ENCODE data around the gene HCAR3.
"Not testable (repeated sequence)": the region's sequence is repeated elsewhere in the genome, so short reads cannot be mapped to it uniquely, and the experiment has no call there.

Gene HCAR3

DNA sequence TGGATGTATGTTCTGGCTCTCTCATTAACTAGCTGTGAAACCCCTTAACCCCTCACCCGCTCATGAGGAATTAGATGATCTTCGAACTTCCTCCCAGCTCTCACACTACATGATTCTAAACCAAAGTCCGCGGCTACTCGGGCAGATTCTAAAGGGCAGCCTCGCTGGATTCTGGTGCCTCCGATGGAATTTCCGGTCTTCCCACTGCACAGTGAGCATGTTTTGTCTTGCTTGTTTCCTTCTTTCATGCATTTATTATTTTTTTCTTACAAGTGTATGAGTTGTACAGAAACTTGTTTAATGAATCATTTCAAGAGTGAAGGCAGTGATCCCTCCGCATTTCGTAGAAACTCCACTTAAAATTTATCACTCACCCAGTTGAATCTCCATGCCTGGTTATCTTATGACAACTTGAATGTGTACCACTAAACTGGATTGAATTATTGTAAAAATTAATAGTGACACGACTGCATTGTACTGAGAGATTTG lies 4.5 kb upstream of the HCAR3 start:
- DNase-seq, result no peak

DNA sequence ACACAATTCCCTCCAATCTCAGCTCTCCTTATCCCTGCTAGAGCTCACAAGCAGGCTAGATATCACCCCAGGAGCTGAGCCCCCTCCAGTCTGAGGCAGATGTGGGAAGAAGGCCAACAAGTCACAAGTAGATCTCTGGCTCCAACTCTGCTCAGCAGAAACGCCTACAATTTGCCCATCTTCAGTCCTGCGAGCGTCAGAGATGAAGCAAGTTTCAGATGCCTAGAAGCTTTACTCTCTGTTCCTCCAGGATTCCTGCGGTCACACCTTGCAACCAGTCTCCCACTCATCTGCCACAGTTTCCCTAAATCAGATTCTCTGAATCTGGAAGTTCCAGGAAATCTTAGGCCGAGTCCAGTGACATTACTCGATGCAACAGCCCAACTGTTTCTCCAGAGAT lies 1.4 kb downstream of the HCAR3 start:
- DNase-seq, result not testable (repeated sequence)

DNA sequence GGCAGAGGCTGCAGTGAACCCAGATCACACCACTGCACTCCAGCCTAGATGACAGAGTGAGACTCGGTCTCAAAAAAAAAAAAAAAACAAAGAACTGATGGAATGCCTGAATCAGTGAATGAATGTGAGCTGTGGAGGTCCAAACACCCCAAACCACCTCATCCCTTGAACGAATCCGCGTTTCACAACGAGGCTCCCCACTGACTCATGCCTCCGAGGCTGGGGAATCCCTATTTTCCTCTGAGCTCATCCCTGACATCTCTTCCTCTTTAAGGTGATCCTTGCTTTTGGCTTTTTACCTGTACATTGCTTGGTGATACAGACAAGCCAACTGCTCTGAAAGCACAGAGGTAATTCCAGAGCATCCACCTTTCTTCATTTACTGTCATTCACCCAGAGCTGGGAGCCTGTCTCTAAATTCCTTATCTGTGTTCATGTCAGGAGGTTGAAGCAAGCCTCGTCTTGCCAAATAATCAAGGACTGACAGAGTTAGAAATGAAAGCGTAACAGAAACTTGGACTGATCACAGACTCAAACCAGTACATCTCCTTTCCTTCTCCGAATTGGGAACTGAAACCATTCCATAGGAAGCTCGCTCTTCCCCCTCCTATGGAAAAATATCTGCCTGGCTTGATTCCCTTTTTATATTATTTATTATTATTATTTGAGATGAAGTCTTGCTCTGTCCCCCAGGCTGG lies 3.0 kb downstream of the HCAR3 start:
- DNase-seq, result not testable (repeated sequence)

DNA sequence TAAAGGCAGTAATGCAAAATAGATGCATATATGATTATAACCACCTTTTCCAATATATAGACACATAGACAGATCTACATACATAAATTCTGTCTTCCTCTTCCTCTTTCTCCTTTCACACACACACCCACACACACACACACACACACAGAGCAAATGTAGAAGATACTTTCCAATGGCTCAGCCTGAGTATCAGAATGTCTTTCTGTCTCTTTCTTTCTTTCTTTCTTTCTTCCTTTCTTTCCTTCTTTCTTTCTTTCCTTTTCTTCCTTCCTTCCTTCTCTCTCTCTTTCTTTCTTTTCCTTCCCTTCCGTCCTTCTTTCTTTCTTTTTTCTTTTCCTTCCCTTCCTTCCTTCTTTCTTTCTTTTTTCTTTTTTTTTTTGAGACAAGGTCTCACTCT lies 5.3 kb downstream of the HCAR3 start:
- DNase-seq, result not testable (repeated sequence)

DNA sequence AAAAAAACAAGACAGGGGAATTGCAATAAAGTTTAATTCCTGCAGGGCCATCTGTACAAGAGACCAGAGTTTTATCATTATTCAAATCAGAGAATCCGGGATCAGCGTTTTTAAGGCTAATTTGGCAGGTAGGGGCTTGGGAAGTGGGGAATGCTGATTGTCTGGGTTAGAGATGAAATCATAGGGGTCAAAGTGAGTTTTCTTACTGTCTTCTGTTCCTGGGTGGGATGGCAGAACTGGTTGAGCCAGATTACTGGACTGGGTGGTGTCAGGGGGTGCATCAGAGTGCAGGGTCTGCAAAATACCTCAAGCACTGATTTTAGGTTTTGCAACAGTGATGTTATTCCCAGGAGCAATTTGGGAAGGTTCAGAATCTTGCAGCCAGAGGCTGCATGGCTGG lies 6.3 kb downstream of the HCAR3 start:
- DNase-seq, result not testable (repeated sequence)

DNA sequence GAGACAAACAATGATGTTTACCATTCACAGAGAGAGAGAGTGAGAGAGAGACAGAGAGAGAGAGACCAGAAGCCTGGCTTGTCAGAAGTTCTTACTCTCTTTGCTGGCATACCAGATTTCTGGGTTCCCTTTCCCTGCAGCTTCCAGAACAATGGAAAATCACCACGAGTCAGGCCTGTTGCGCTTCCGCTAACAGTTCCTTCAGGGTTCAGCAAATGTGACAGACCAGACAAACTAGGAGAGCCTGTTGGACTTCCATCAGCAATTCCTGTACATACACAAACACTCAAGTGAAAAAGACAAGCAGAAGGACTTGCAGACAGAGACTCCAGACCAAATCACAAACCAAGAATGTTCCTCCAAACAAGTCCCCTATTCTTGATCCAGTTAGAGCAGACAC lies 7.3 kb downstream of the HCAR3 start:
- DNase-seq, result not testable (repeated sequence)

DNA sequence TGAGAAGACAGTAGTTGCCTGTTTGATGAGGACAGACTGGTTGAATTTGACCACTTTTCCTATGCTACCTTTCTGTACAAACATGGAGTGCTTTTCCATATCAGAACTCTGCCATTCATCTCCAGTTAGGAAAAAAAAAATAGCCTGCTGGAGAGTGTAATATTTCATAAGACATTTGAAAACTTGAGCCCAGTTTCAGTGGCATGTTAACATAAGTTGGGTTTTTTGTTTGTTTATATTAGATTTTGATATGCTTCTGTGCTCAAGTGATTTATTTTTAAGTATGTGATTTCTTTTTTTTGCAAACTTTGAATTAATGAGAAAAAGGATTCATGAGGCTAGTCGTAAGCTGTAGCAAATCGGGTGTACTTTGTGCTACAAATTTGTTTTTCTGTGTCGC lies 12.8 kb downstream of the HCAR3 start:
- DNase-seq, result not testable (repeated sequence)

DNA sequence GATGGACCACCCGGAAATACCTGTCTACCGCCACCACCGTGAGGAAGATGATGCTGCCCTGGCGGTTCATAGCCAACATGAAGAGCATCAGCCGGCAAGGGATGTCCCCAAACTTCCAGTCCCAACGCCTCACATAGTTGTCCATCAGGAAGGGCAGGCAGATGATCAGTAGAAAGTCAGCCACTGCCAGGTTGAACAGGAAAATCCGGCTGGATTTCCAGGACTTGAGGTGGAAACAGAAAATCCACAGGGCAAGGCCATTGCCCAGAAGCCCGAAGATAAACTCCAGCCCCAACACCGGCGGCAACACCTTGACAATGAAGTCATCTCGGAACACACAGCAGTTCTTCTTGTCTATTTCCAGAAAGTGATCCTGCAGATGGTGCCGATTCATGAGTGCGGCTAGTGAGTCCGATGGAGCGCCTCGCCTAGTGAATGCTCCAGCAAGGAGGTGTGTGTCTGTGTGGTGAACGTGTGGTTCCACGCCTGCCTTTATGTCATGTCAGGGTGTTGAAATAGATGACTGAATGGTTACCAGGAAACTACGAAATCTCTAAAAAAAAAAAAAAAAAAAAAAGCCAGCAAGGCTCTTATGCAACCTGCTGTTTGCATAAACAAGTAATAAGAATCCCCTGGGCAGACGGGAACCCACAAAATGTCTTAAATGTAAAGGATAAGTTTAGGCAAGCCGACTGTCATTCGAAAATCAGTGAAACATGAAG lies 13.6 kb downstream of the HCAR3 start, which contains the start of gene HCAR2:
HCAR2 (minus strand) TSS at position 468 of the 722 bp plus-strand sequence; CDS start at position 394, 74 bp downstream.
- not testable (repeated sequence) for DNase-seq

DNA sequence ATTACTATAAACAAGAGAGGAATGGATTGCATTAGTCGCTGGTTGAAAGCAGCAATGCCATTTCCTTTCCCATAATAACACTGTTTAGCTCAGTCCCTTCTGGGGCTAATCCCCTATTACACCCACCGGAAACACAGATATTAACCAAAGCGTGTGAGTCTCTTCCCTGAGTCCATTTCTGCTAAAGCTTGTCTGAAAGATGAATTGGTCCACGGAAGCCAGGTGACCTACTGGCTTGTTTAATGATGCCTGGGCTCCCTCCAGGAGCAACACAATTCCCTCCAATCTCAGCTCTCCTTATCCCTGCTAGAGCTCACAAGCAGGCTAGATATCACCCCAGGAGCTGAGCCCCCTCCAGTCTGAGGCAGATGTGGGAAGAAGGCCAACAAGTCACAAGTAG lies 15.1 kb downstream of the HCAR3 start:
- not testable (repeated sequence) for DNase-seq

DNA sequence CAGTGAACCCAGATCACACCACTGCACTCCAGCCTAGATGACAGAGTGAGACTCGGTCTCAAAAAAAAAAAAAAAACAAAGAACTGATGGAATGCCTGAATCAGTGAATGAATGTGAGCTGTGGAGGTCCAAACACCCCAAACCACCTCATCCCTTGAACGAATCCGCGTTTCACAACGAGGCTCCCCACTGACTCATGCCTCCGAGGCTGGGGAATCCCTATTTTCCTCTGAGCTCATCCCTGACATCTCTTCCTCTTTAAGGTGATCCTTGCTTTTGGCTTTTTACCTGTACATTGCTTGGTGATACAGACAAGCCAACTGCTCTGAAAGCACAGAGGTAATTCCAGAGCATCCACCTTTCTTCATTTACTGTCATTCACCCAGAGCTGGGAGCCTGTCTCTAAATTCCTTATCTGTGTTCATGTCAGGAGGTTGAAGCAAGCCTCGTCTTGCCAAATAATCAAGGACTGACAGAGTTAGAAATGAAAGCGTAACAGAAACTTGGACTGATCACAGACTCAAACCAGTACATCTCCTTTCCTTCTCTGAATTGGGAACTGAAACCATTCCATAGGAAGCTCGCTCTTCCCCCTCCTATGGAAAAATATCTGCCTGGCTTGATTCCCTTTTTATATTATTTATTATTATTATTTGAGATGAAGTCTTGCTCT lies 16.4 kb downstream of the HCAR3 start:
- DNase-seq, result not testable (repeated sequence)

DNA sequence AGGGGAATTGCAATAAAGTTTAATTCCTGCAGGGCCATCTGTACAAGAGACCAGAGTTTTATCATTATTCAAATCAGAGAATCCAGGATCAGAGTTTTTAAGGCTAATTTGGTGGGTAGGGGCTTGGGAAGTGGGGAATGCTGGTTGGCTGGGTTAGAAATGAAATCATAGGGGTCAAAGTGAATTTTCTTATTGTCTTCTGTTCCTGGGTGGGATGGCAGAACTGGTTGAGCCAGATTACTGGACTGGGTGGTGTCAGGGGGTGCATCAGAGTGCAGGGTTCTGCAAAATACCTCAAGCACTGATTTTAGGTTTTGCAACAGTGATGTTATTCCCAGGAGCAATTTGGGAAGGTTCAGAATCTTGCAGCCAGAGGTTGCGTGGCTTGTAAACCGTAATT lies 19.7 kb downstream of the HCAR3 start:
- DNase-seq, result not testable (repeated sequence)

DNA sequence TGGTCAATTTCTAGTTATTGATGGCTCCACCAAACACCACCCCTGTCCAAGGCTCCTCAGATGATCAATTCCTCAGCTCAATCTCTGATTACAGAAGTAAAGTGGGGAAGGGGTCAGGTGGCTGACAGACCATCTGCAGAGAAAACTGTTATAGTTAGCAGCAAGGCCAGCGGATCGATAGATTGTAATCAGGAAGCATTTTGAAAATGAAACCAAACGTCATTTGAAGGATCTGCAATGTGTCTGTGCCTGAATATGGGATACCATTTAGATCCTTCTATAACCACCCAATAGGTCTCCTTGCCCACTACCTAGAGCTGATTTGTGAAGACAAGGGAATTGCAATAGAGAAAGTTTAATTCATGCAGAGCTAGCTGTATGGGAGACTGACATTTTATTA lies 25.0 kb downstream of the HCAR3 start:
- no peak for DNase-seq

DNA sequence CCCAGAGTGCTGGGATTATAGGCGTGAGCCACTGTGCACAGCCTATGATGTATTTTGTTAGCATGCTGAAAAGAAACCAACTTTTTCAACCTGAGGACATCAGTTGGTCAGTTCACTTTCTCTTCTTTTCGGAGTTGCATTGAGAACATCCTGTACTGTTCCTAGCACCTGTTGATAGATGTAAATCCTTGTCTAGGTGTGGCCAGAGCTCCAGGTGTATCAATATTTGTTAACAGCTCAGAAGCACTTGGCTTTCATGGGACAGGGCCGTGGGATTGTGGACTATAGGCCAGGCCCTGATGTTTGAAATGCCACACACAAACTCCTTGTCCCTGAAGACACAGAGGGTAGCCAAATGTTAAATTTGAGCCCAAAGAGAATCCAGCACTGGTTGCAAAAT lies 28.3 kb downstream of the HCAR3 start:
- DNase-seq, result no peak

DNA sequence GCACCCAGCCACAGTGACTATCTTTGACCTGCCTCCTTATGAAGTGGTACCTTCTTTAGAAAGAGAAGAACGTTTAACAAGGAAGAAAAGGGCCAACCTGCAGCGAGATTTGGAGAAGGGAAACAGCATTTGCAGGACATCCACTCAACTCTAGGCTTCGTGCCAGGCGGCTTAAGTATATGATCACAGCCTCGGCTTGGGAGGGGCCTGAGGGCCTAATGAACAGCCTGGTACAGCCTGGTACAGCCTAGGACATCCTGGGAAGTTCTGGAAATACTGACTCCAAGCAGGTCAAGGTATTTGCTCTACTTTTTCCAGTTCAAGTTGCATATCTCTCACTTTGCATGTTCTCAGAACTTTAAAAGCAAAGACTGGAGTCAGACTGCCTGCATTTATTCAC lies 29.5 kb downstream of the HCAR3 start:
- DNase-seq, result no peak

DNA sequence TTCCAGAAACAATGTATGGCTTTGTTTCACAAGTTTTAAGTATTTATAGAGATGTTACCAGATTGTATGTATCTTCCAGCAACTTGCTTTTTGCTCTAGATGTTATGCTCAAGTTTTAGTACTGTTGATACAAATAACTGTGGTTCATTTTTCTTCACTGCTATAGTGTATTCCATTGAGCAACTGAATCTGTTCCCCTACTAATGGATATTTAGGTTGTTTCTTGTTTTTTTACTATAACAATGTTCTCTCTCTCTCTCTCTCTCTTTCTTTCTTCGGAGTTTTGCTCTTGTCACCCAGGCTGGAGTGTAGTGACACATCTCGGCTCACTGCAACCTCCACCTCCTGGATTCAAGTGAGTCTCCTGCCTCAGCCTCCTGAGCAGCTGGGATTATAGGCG lies 30.1 kb downstream of the HCAR3 start:
- no peak for DNase-seq

DNA sequence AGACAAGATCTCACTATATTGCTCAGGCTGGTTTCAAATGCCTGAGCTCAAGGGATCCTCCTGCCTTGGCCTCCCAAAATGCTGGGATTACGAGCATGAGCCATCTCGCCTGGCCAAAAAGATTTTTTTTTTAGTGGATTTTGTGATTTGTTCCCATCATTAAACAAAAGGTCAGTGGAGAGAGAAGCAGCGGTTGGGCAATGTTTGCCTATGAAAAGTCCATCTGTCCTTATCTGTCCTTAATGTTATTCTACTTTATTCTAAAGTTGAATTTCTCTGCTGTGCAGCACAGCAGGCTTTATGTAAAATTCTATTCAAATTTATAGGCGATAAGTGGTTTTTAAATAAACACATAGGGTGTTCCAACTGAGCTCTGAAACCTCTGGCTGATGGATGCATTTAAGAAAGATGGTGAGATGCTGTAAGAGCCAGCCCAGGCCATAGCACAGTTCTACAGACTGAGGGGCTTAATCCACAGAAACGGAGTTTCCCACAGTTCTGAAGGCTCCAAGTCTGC lies 32.3 kb downstream of the HCAR3 start:
- DNase-seq, result no peak

DNA sequence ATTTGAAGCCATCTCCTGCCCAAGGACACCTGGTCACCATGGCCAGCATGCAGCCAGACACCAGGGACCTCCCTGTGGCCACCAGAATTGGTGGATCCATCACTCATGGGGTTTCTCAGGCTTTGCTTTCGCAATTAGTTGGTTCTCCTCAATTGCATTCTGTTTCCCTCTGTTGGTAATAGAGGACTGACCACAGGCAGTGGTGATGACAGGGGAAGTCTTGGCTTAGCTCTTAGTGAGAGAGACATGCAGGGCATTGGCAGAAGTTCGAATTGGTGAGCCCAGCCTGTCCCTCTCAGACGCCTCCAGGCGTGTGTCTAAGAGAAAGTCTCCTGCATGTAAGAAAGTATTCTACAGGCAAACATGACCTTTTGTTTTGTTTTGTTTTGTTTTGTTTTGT lies 34.8 kb downstream of the HCAR3 start:
- no peak for DNase-seq

DNA sequence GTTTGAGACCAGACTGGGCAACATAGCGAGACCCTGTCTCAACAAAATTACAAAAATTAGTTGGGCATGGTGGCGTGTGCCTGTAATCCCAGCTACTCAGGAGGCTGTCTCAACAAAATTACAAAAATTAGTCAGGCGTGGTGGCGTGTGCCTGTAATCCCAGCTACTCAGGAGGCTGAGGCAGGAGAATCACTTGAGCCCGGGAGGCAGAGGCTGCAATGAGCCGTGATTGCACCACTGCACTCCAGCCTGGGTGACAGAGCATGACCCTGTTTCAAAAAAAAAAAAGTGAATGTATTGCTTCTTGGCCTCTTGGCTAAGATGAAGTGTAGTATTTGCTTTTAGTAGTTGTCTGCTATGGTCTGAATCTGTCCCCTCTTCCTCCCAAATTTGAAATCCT lies 35.6 kb downstream of the HCAR3 start:
- not testable (repeated sequence) for DNase-seq

DNA sequence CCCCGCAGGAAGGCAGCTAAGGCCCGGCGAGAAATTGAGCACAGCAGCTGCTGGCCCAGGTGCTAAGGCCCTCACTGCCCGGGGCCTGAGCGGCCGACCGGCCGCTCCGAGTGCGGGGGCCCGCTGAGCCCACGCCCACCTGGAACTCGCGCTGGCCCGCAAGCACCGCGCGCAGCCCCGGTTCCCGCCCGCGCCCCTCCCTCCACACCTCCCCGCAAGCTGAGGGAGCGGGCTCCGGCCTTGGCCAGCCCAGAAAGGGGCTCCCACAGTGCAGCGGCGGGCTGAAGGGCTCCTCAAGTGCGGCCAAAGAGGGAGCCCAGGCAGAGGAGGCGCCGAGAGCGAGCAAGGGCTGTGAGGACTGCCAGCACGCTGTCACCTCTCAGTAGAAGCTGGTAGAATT lies 39.8 kb downstream of the HCAR3 start:
- DNase-seq, result not testable (repeated sequence)

DNA sequence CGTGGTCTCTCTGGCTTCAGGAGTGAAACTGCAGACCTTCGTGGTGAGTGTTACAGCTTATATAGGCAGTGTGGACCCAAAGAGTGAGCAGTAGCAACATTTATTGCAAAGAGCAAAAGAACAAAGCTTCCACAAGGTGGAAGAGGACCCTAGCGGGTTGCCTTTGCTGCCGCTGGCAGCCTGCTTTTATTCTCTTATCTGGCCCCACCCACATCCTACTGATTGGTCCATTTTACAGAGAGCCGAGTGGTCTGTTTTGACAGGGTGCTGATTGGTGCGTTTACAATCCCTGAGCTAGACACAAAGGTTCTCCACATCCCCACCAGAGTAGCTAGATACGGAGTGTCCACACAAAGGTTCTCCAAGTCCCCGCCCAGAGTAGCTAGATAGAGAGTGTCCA lies 40.6 kb downstream of the HCAR3 start:
- DNase-seq, result not testable (repeated sequence)

DNA sequence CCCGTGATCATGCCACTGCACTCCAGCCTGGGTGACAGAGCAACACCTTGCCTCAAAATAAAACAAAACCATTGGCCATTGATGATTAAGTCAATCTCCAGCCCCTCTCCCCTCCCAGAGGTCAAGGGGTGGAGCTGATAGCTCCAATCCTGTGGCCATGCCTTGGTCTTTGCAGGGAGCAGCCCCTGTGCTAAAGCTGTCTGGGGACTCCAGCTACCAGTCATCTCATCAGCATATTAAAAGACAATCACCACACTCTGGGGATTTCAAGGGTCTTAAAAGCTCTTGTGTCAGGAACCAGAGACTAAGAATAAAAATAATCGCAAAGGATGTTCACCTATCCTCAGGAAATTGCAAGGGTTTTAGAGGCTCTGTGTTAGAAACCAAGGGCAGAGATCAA lies 44.1 kb downstream of the HCAR3 start:
- no peak for DNase-seq

DNA sequence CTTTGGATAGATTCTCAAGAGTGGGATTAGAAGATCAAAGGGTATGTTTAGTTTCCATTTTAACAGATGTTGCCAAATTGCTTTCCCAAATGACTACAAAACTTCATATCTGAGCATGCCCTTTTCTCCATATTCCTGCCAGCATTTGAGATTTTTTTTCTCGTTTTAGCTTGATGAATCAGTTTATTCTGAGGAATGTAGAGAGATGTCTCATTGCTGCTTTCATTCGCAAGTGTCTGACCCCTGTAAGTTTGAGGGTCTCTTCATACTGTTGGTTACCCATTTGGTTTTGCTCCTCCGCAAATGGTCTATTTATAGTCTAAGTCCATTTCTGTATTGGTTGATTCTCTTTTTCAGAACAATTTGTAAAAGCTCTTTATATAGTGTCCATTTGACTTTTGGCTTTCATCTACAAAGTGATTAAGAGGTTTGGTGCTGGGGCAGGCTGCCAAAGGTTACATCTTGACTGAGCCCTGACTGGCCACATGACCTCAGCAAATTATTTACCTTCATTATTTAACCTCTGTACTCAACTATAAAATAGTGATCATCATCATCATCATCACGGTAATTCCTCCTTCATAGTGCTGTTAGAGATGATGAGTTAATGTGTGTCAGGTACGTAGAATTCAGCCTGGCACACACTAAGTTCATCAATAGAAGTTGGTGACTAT lies 47.1 kb downstream of the HCAR3 start:
- DNase-seq, result no peak

DNA sequence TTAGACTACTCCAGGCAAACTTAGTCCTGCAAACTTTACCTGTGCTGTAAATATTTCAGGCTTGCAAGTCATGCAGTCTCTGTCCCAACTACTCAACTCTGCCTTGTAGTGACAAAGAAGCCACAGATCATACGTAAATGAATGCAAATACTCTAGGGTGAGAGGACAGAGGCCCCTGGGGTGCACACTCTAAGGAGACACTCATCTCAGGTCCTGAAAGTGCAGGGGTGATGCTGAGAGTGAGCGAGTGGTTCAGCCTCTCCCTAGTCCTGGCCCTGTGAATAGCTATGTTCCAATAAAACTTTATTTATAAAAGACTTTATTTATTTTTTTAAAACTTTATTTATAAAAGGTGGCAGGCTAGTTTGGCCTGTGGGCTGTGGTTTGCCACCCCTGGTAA lies 48.3 kb downstream of the HCAR3 start:
- DNase-seq, result no peak

Measured in activated CD4-positive, alpha-beta T cell treated with anti-CD3 and anti-CD28 coated beads, Interleukin-2, amount 50 U/mL, for 4 hours (primary cell).